ENCODE results near the gene STARD4. TPM values are rescaled to one million over a fixed set of nuclear protein-coding genes. Genes with fewer than 3 reads are reported as not detected.

STARD4 gene
- total and polyA plus RNA-seq, 12 donors: 7.2 to 142 (median 24.1) TPM

DNA sequence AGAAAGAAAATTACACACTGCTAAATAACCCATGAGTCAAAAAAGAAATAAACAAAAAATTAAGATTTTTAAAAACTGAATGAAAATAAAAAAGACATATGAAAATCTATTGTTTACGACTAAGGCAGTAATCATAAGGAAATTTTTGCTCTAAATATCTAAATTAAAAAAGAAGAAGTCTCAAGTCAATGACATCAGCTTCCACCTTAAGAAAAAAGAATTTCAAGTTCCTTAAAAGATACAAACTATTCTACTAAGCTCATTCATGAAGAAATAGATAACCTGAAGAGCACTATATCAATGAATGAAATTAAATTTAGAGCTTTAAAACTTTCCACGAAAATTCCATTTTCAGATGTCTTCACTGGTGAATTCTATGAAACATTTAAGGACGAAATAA lies 15.7 kb upstream of the STARD4 start:
- Histone ChIP-seq H3K9me3 (replicated peaks in 1 of 3) (no peaks in the 10 kb centered on the region), H3K36me3 (replicated peaks in 1 of 2) (no peaks in the 10 kb centered on the region), H3K4me1 (replicated peaks in 1 of 2) (no peaks in the 10 kb centered on the region), H3K4me3 (no peak overlapping the region), H3K27me3 (no peaks in the 10 kb centered on the region), H3K27ac (no peak overlapping the region)
- TF ChIP-seq, protein P1, sequence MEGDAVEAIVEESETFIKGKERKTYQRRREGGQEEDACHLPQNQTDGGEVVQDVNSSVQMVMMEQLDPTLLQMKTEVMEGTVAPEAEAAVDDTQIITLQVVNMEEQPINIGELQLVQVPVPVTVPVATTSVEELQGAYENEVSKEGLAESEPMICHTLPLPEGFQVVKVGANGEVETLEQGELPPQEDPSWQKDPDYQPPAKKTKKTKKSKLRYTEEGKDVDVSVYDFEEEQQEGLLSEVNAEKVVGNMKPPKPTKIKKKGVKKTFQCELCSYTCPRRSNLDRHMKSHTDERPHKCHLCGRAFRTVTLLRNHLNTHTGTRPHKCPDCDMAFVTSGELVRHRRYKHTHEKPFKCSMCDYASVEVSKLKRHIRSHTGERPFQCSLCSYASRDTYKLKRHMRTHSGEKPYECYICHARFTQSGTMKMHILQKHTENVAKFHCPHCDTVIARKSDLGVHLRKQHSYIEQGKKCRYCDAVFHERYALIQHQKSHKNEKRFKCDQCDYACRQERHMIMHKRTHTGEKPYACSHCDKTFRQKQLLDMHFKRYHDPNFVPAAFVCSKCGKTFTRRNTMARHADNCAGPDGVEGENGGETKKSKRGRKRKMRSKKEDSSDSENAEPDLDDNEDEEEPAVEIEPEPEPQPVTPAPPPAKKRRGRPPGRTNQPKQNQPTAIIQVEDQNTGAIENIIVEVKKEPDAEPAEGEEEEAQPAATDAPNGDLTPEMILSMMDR (IDR thresholded peaks at IDR 0.05): no peak
- TF ChIP-seq POLR2A (IDR thresholded peaks at IDR 0.05): no peak
- intact Hi-C loops (cut with DNase I): no loop called here
- DNase-seq: no peak
- 82 to 93% (median 89%) methylated on average over 3 of the region's 3 CpGs for WGBS, 4 donors

DNA sequence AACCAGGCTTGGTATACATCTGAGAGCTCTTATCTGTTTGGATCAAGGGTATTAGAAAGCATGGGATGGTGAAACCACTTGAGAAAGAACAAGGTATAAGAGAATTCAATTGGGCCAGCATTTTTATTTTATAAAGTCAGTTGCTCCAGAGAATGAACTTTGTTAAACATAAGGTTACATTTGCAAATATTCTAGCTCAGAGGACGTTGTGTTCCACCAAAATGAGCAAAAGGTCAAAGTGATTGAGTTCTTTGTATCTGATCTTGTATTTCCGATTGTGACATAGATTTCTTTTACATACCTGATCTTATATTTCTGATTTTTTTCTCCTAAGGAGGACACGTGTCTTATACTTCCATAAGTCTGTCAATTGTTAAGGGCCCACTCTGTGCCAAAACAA lies 8.6 kb upstream of the STARD4 start:
- no peaks in the 10 kb centered on the region for H3K4me1 ChIP-seq (replicated peaks in 1 of 2)
- TF ChIP-seq, protein P1 (IDR thresholded peaks at IDR 0.05): no peak
- TF ChIP-seq POLR2A (IDR thresholded peaks at IDR 0.05): no peak
- intact Hi-C loops (cut with DNase I): no loop called here
- DNase-seq: no peak
- H3K27me3 ChIP-seq: no peaks in the 10 kb centered on the region
- 75 to 80% (median 76%) methylated on average over 3 of the region's 3 CpGs for WGBS, 4 donors
- no peaks in the 10 kb centered on the region for H3K9me3 ChIP-seq (replicated peaks in 1 of 3)
- H3K4me3 ChIP-seq: no peak overlapping the region
- no peaks in the 10 kb centered on the region for H3K36me3 ChIP-seq (replicated peaks in 1 of 2)
- no peak overlapping the region for H3K27ac ChIP-seq

DNA sequence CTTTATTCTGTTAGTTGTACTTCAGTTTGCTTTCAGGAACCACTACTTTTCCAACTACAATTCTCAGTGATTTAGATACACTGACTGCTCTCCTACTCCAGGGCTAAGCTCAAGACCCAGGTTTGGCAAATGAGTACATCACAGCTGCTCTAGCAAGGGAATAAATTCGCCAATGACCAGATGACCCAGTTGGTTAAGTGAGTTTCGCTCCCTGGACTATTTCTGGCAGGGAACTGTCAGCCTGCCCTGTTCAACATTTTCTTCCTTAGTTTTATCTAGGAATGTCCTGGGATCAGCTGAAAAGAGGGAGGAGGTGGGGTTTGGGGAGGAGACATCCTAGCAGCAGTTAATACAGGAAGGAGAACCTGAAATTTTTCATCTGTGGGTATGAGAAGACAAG lies 6.4 kb upstream of the STARD4 start:
- 60 to 77% (median 71%) methylated on average over 2 of the region's 2 CpGs for WGBS, 4 donors
- TF ChIP-seq, protein P1 (IDR thresholded peaks at IDR 0.05): no peak
- no peak for TF ChIP-seq POLR2A (IDR thresholded peaks at IDR 0.05)
- Histone ChIP-seq H3K4me3 (no peak overlapping the region), H3K27me3 (no peaks in the 10 kb centered on the region), H3K27ac (no peak overlapping the region), H3K4me1 (replicated peaks in 1 of 2) (no peaks in the 10 kb centered on the region), H3K9me3 (replicated peaks in 1 of 3) (no peaks in the 10 kb centered on the region), H3K36me3 (replicated peaks in 1 of 2) (no peaks in the 10 kb centered on the region)
- no peak for DNase-seq
- intact Hi-C loops (cut with DNase I): no loop called here

DNA sequence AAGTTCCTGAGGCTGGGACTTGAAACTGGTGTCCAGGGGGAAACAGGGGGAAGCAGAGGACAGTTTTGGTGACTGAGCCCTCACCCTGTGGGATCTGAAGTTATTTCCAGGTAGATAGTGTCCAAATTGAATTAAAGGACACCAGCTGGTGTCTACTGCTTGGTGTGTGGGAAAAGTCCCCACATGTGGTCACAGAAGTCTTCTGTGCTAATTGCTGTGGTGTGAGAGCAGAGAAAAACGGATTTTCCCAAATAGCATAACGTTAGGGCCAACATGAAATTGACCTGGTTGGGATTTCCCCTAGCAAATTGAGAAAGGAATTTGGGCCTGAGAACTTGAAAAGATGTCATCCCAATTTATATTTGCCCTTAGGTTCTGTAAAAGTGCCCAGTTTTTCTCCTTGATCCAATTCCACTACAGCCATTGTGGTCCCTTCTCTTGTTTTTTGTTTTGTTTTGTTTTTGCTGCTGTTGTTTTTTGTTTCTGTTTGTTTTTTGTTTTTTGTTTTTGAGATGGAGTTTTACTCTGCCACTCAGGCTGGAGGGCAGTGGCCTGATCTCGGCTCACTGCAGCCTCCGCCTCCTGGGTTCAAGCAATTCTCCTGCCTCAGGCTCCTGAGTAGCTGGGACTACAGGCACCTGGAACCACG lies 5.6 kb upstream of the STARD4 start:
- DNase-seq: no peak
- no peaks in the 10 kb centered on the region for H3K27me3 ChIP-seq
- 90 to 98% (median 95%) methylated on average over 5 of the region's 5 CpGs for WGBS, 4 donors
- no peak overlapping the region for H3K4me3 ChIP-seq
- no peaks in the 10 kb centered on the region for H3K36me3 ChIP-seq (replicated peaks in 1 of 2)
- H3K27ac ChIP-seq: no peak overlapping the region
- H3K9me3 ChIP-seq (replicated peaks in 1 of 3): no peaks in the 10 kb centered on the region
- intact Hi-C loops (cut with DNase I): no loop called here
- H3K4me1 ChIP-seq (replicated peaks in 1 of 2): peaks cover 0 to 7% of the 10 kb centered on the region in 2 donors
- no peak for TF ChIP-seq POLR2A (IDR thresholded peaks at IDR 0.05)
- TF ChIP-seq, protein P1 (IDR thresholded peaks at IDR 0.05): no peak

All from adrenal gland (tissue), 12 donors.